Measurements from ENCODE around the gene STK32B.

STK32B gene

GRCh38 chr4:5379895-5380294, 328.6 kb downstream of the STK32B start:
- Histone ChIP-seq H3K4me3 (ENCODE audit: low read depth, low read length) (no peak overlapping the region), H3K9me3 (ENCODE audit: control insufficient read depth, insufficient read depth, low read depth, low read length) (no peaks in the 10 kb centered on the region), H3K4me1 (ENCODE audit: control insufficient read depth, insufficient read depth, low read length) (no peaks in the 10 kb centered on the region), H3K27ac (ENCODE audit: extremely low read depth, low read depth, low read length) (no peak overlapping the region), H3K36me3 (ENCODE audit: control insufficient read depth in 2 of 2, insufficient read depth in 1 of 2, low read length in 2 of 2) (no peaks in the 10 kb centered on the region)
- CTCF ChIA-PET, result interaction anchor here (0.5 to 0.6 kb wide), 2 partner anchors 240 to 330 kb away, joined by 3 read pairs; no protein-coding TSS in a partner anchor
- POLR2A ChIA-PET, result no interaction called here
- TF ChIP-seq HIC1 (tag by site-specific recombination; IDR thresholded peaks at IDR 0.05) (no peak), KLF10 (tag by site-specific recombination; IDR thresholded peaks at IDR 0.05) (no peak)

- Histone ChIP-seq H3K4me3 (ENCODE audit: low read depth, low read length) (no peak overlapping the region), H3K4me1 (ENCODE audit: control insufficient read depth, insufficient read depth, low read length) (no peaks in the 10 kb centered on the region), H3K36me3 (ENCODE audit: control insufficient read depth in 2 of 2, insufficient read depth in 1 of 2, low read length in 2 of 2) (no peaks in the 10 kb centered on the region), H3K9me3 (ENCODE audit: control insufficient read depth, insufficient read depth, low read depth, low read length) (no peaks in the 10 kb centered on the region), H3K27ac (ENCODE audit: extremely low read depth, low read depth, low read length) (no peak overlapping the region)
- ChIA-PET CTCF (no interaction called here), POLR2A (no interaction called here)
- TF ChIP-seq, protein P1, sequence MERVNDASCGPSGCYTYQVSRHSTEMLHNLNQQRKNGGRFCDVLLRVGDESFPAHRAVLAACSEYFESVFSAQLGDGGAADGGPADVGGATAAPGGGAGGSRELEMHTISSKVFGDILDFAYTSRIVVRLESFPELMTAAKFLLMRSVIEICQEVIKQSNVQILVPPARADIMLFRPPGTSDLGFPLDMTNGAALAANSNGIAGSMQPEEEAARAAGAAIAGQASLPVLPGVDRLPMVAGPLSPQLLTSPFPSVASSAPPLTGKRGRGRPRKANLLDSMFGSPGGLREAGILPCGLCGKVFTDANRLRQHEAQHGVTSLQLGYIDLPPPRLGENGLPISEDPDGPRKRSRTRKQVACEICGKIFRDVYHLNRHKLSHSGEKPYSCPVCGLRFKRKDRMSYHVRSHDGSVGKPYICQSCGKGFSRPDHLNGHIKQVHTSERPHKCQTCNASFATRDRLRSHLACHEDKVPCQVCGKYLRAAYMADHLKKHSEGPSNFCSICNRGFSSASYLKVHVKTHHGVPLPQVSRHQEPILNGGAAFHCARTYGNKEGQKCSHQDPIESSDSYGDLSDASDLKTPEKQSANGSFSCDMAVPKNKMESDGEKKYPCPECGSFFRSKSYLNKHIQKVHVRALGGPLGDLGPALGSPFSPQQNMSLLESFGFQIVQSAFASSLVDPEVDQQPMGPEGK (tag by site-specific recombination; IDR thresholded peaks at IDR 0.05), result no peak
- TF ChIP-seq KLF16 (tag by site-specific recombination; IDR thresholded peaks at IDR 0.05) (no peak), HOXA7 (CRISPR knock-in tag; IDR thresholded peaks at IDR 0.05; ENCODE audit: borderline replicate concordance) (no peak), ZNF645 (tag by site-specific recombination; IDR thresholded peaks at IDR 0.05) (no peak), ZNF302 (tag by site-specific recombination; IDR thresholded peaks at IDR 0.05; ENCODE audit: low read depth) (no peak), ZNF184 (tag by site-specific recombination; IDR thresholded peaks at IDR 0.05) (no peak), ZNF596 (tag by site-specific recombination; IDR thresholded peaks at IDR 0.05) (no peak), ZBTB20 (tag by site-specific recombination; IDR thresholded peaks at IDR 0.05) (no peak)
- TF ChIP-seq, protein P2, sequence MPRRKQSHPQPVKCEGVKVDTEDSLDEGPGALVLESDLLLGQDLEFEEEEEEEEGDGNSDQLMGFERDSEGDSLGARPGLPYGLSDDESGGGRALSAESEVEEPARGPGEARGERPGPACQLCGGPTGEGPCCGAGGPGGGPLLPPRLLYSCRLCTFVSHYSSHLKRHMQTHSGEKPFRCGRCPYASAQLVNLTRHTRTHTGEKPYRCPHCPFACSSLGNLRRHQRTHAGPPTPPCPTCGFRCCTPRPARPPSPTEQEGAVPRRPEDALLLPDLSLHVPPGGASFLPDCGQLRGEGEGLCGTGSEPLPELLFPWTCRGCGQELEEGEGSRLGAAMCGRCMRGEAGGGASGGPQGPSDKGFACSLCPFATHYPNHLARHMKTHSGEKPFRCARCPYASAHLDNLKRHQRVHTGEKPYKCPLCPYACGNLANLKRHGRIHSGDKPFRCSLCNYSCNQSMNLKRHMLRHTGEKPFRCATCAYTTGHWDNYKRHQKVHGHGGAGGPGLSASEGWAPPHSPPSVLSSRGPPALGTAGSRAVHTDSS (tag by site-specific recombination; IDR thresholded peaks at IDR 0.05), result no peak
These were observed 330.7 kb downstream of the STK32B start for GRCh38 chr4:5381961-5382441.

DNA sequence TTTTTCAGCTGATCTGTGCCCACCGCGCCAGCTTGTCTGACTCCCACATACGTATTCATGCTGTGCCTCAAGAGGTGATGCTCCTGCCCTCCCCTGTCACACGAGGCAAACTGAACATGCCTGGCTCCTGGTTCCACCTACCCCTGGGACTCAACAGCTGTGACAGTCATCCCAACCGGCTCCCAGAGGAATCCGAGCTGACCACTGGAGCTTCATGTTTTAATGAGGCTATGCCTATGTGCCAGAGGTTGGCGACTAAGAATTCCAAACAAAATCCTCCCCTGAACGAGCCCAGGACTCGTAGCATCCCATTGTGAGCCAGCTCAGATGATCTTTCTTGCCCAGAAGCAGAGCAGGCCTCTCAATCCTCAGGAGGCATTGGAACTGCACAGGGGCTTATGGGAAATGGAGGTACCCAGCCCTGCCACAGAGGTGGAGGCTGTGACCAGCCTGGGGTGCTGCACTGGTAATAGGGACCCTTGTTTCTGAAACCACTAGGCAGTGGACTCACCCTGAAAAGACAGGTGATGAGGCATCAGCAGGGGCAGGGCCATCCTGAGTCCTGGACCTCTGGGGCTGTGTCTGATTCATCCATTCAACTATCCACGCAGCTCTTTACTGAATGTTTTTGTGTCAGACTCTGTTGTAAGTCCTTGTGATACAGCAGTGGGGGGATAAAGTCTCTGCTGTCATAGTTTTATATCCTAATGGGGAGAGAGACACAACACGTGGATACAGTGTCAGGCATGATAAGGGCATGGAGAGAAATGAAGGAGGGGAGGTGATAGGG, 332.1 kb downstream of the STK32B start:
- Histone ChIP-seq H3K9me3 (ENCODE audit: control insufficient read depth, insufficient read depth, low read depth, low read length) (no peaks in the 10 kb centered on the region), H3K4me1 (ENCODE audit: control insufficient read depth, insufficient read depth, low read length) (no peaks in the 10 kb centered on the region), H3K4me3 (ENCODE audit: low read depth, low read length) (no peak overlapping the region), H3K27ac (ENCODE audit: extremely low read depth, low read depth, low read length) (no peak overlapping the region), H3K36me3 (ENCODE audit: control insufficient read depth in 2 of 2, insufficient read depth in 1 of 2, low read length in 2 of 2) (no peaks in the 10 kb centered on the region)
- ChIA-PET CTCF (interaction anchor here (1.3 kb wide), 1 partner anchor 17 kb away, joined by 3 read pairs; no protein-coding TSS in a partner anchor), POLR2A (no interaction called here)
- TF ChIP-seq ZBTB48 (tag by site-specific recombination; IDR thresholded peaks at IDR 0.05), result no peak
- TF ChIP-seq ZNF169 (tag by site-specific recombination; IDR thresholded peaks at IDR 0.05), result no peak
- TF ChIP-seq ZNF16 (tag by site-specific recombination; IDR thresholded peaks at IDR 0.05; ENCODE audit: low read depth), result no peak
- no peak for TF ChIP-seq ZNF292 (tag by site-specific recombination; IDR thresholded peaks at IDR 0.05; ENCODE audit: borderline replicate concordance, low read depth)
- no peak for TF ChIP-seq ZNF776 (tag by site-specific recombination; IDR thresholded peaks at IDR 0.05; ENCODE audit: borderline replicate concordance)
- TF ChIP-seq ZNF350 (tag by site-specific recombination; IDR thresholded peaks at IDR 0.05), result no peak
- no peak for TF ChIP-seq ZNF394 (tag by site-specific recombination; IDR thresholded peaks at IDR 0.05; ENCODE audit: borderline replicate concordance)
- TF ChIP-seq, protein P2 (tag by site-specific recombination; IDR thresholded peaks at IDR 0.05), result no peak
- TF ChIP-seq ZNF645 (tag by site-specific recombination; IDR thresholded peaks at IDR 0.05), result no peak
- TF ChIP-seq ZNF19 (tag by site-specific recombination; IDR thresholded peaks at IDR 0.05; ENCODE audit: low read depth), result no peak

All from HEK293 (cell line).